B cell (primary cell): Measurements from ENCODE around the gene CD200R1L. TPM values are rescaled to one million over a fixed set of nuclear protein-coding genes. Genes with fewer than 3 reads are reported as not detected.

Experiments
- ATAC-seq: fragments of 200-7000 bp; cut with Tn5 transposase; one replicate; pipeline ENCODE4 v1.10.0; 2021; ENCODE audit warnings: low read depth, mild to moderate bottlenecking, moderate number of reproducible peaks, moderate library complexity
- CTCF ChIA-PET: fragments of 350-600 bp; sonication (Branson Sonifier 250); formaldehyde crosslinking; loops from one replicate; lab custom pipeline; 2021; ENCODE audit warnings: antibody characterized with exemption, inconsistent platforms; lab: Charles Lee
- POLR2A ChIA-PET: fragments of 350-600 bp; sonication (Branson Sonifier 250); formaldehyde crosslinking; loops from one replicate; lab custom pipeline; 2021; ENCODE audit warnings: antibody characterized with exemption; lab: Charles Lee
- DNase-seq: peaks from one replicate; pipeline ENCODE4 v3.0.0; 2013
- H2AFZ ChIP-seq: 2 replicates; pipeline ENCODE4 v1.6.1; 2012; ENCODE audit warnings: mild to moderate bottlenecking, low read depth, low read length; ENCODE audit not compliant: insufficient read depth, poor library complexity, severe bottlenecking
- H3K27ac ChIP-seq, 2 donors: 1 replicate in 1 of 2; 2 replicates in 1 of 2; pipeline ENCODE4 v1.5.1; 2012 to 2013; ENCODE audit warnings: low read length in 2 of 2, mild to moderate bottlenecking in 2 of 2, moderate library complexity in 1 of 2
- H3K27me3 ChIP-seq, 4 experiments: fragments of 200-600 bp in 1 of 4; sonication (generic) in 1 of 4; replicated peaks in 1 of 4; 1 replicate in 2 of 4; 2 replicates in 2 of 4; pipeline versions ENCODE4 v1.6.1 to v1.7.0; 2013 to 2016; ENCODE audit warnings: low read length in 3 of 4, mild to moderate bottlenecking in 2 of 4, mixed read lengths in 1 of 4, moderate library complexity in 1 of 4; ENCODE audit not compliant: insufficient read depth in 4 of 4, control insufficient read depth in 3 of 4; ENCODE audit errors: control extremely low read depth in 1 of 4
- H3K36me3 ChIP-seq, 2 experiments: replicated peaks in 1 of 2; 1 replicate in 1 of 2; 2 replicates in 1 of 2; pipeline versions ENCODE4 v1.6.1 to v1.7.1; 2013; ENCODE audit warnings: low read length in 1 of 2; ENCODE audit not compliant: insufficient read depth in 2 of 2, control insufficient read depth in 1 of 2; ENCODE audit errors: control extremely low read depth in 1 of 2, extremely low read depth in 1 of 2
- H3K4me1 ChIP-seq, 2 donors: fragments of 200-600 bp in 1 of 2; sonication (generic) in 1 of 2; 1 replicate in 1 of 2; 2 replicates in 1 of 2; pipeline versions ENCODE4 v1.5.1 to v1.6.1; 2013 to 2017; ENCODE audit warnings: low read length in 2 of 2; ENCODE audit not compliant: control insufficient read depth in 2 of 2, insufficient read depth in 2 of 2
- H3K4me2 ChIP-seq: replicated peaks from 2 replicates; pipeline ENCODE3; 2012; ENCODE audit warnings: mild to moderate bottlenecking, low read depth, low read length; ENCODE audit not compliant: poor library complexity, severe bottlenecking
- H3K4me3 ChIP-seq, 5 experiments: fragments of 200-600 bp in 1 of 5; sonication (generic) in 1 of 5; 1 replicate in 3 of 5; 2 replicates in 2 of 5; pipeline versions ENCODE4 v1.5.1 to v1.7.0; 2011 to 2016; ENCODE audit warnings: low read length in 4 of 5, mild to moderate bottlenecking in 4 of 5, low read depth in 2 of 5, control low read depth in 1 of 5, moderate library complexity in 1 of 5; ENCODE audit not compliant: insufficient read depth in 1 of 5; ENCODE audit errors: control extremely low read depth in 1 of 5, extremely low read depth in 1 of 5
- H3K79me2 ChIP-seq: fragments of 200-600 bp; sonication (generic); one replicate; pipeline ENCODE4 v1.6.0; 2016; ENCODE audit warnings: low read length; ENCODE audit not compliant: control insufficient read depth, insufficient read depth
- H3K9ac ChIP-seq: fragments of 200-600 bp; sonication (generic); 2 replicates; pipeline ENCODE4 v1.6.1; 2017; ENCODE audit warnings: mild to moderate bottlenecking, low read length, moderate library complexity
- H3K9me3 ChIP-seq, 3 donors: one replicate each; pipeline versions ENCODE4 v1.6.1 to v1.7.1; 2013; ENCODE audit warnings: low read length in 2 of 3; ENCODE audit not compliant: control insufficient read depth in 2 of 3, insufficient read depth in 1 of 3; ENCODE audit errors: control extremely low read depth in 1 of 3
- H4K20me1 ChIP-seq: 2 replicates; pipeline ENCODE4 v1.6.0; 2012; ENCODE audit warnings: mild to moderate bottlenecking, low read length; ENCODE audit not compliant: insufficient read depth, control insufficient read depth, poor library complexity, severe bottlenecking
- H3K27ac Mint-ChIP-seq: one replicate; pipeline ENCODE4 v1.8.0; 2021; ENCODE audit warnings: mixed read lengths
- H3K27me3 Mint-ChIP-seq: one replicate; pipeline ENCODE4 v1.8.0; 2021; ENCODE audit warnings: mixed read lengths
- H3K4me1 Mint-ChIP-seq: one replicate; pipeline ENCODE4 v1.8.0; 2021; ENCODE audit warnings: mixed read lengths
- H3K4me3 Mint-ChIP-seq: one replicate; pipeline ENCODE4 v1.8.0; 2021; ENCODE audit warnings: mixed read lengths
- H3K9me3 Mint-ChIP-seq: one replicate; pipeline ENCODE4 v1.8.0; 2022; ENCODE audit warnings: mixed read lengths; ENCODE audit not compliant: insufficient read depth
- CTCF ChIP-seq: fragments of 200-600 bp; IDR thresholded peaks from one replicate; pipeline ENCODE4 v1.8.0; 2022; ENCODE audit warnings: antibody characterized with exemption, mild to moderate bottlenecking
- EZH2 ChIP-seq: IDR thresholded peaks from 2 replicates; pipeline ENCODE4 v1.6.1; 2012; ENCODE audit warnings: borderline replicate concordance, low read depth, mild to moderate bottlenecking, moderate library complexity, low read length; ENCODE audit not compliant: insufficient read depth, poor library complexity, severe bottlenecking
- WGBS: methylation state at CpG from one replicate; pipeline ENCODE4 v1.1.5; 2013; ENCODE audit warnings: missing lambda C conversion rate; ENCODE audit not compliant: insufficient coverage; 5-methylcytosine and 5-hydroxymethylcytosine counted together
- intact Hi-C: fragments of 100-400 bp; cut with micrococcal nuclease; formaldehyde crosslinking; loops from one replicate; pipeline ENCODE4 v1.10.0; 2022
- polyA plus RNA-seq: library from polyadenylated mRNA; depleted of rRNA; stranded (reverse); fragments of >200 nt; gene quantifications from 2 replicates; pipeline ENCODE4 v1.2.3, GENCODE V29; 2012
- total RNA-seq, 2 donors: library from RNA; stranded (reverse); fragments of 120-200 nt in 1 of 2; gene quantifications; 1 replicate in 1 of 2; 2 replicates in 1 of 2; pipeline versions ENCODE4 v1.2.3 to v1.2.4, GENCODE V29; 2013 to 2022

Gene CD200R1L
- total and polyA plus RNA-seq, 2 donors (not counting 1 experiment from before 2014, with no cell fraction given), result not detected

- CTCF ChIA-PET, result interaction anchor here (1.4 kb wide), 1 partner anchor 32 kb away, joined by 4 read pairs; no protein-coding TSS in a partner anchor
- POLR2A ChIA-PET, result no interaction called here
- no peak for ATAC-seq
- intact Hi-C loops, result no loop called here
- no peaks in the 10 kb centered on the region for H3K36me3 ChIP-seq
- H3K9me3 ChIP-seq, result peaks cover 1 to 29% (median 2%) of the 10 kb centered on the region in 3 donors
- no CpG with 5 or more reads among the region's 1 CpG for WGBS
- no peak overlapping the region for H3K9ac ChIP-seq
- H3K27ac Mint-ChIP-seq, result no peak overlapping the region
- peaks cover 32% of the 10 kb centered on the region for H3K4me1 Mint-ChIP-seq
- H3K27ac ChIP-seq, result no peak overlapping the region
- H4K20me1 ChIP-seq, result no peaks in the 10 kb centered on the region
- peaks cover 11% of the 10 kb centered on the region for H3K9me3 Mint-ChIP-seq
- no peak for TF ChIP-seq CTCF
- TF ChIP-seq EZH2, result no peak
- no peak overlapping the region for H3K4me2 ChIP-seq
- H3K79me2 ChIP-seq, result no peaks in the 10 kb centered on the region
- peaks cover 9 to 26% of the 10 kb centered on the region in 2 donors for H3K4me1 ChIP-seq
- H3K27me3 Mint-ChIP-seq, result no peaks in the 10 kb centered on the region
- H3K27me3 ChIP-seq, result no peaks in the 10 kb centered on the region
- DNase-seq, result no peak
- H3K4me3 ChIP-seq, result no peak overlapping the region
- H3K4me3 Mint-ChIP-seq, result no peak overlapping the region
- H2AFZ ChIP-seq, result no peak overlapping the region
These were observed 892 bp downstream of the CD200R1L start for GRCh38 chr3:112845772-112846171.

- TF ChIP-seq CTCF (no peak), EZH2 (no peak)
- H2AFZ ChIP-seq, result peak overlapping the region; percentile 2
- ATAC-seq, result no peak
- Mint-ChIP-seq H3K4me1 (no peaks in the 10 kb centered on the region), H3K27me3 (no peaks in the 10 kb centered on the region), H3K27ac (no peak overlapping the region), H3K4me3 (no peak overlapping the region), H3K9me3 (no peaks in the 10 kb centered on the region)
- no CpG with 5 or more reads among the region's 4 CpGs for WGBS
- no peaks in the 10 kb centered on the region for H3K27me3 ChIP-seq
- no peaks in the 10 kb centered on the region for H4K20me1 ChIP-seq
- POLR2A ChIA-PET, result no interaction called here
- no peak overlapping the region for H3K4me3 ChIP-seq
- H3K36me3 ChIP-seq, result no peaks in the 10 kb centered on the region
- no peak overlapping the region for H3K4me2 ChIP-seq
- no peaks in the 10 kb centered on the region for H3K9me3 ChIP-seq
- no peaks in the 10 kb centered on the region for H3K79me2 ChIP-seq
- intact Hi-C loops, result no loop called here
- DNase-seq, result no peak
- H3K9ac ChIP-seq, result no peak overlapping the region
- no peak overlapping the region for H3K27ac ChIP-seq
- CTCF ChIA-PET, result no interaction called here
- H3K4me1 ChIP-seq, result no peaks in the 10 kb centered on the region
These were observed 17.6 kb downstream of the CD200R1L start for GRCh38 chr3:112829046-112829445.
